IMR-90 (cell line): ENCODE measurements around the gene GGT1.
"Not testable (repeated sequence)": the region's sequence is repeated elsewhere in the genome, so short reads cannot be mapped to it uniquely, and the experiment has no call there.

ENCODE experiments used
- BHLHE40 ChIP-seq: fragments of 150-350 bp; IDR thresholded peaks from 2 replicates; pipeline ENCODE4 v1.6.1; 2016; ENCODE audit warnings: mild to moderate bottlenecking, low read depth, low read length
- CHD1 ChIP-seq: IDR thresholded peaks from 2 replicates; pipeline ENCODE4 v1.6.1; 2012; ENCODE audit warnings: low read depth, low read length, improper control_type of control experiment
- CTCF ChIP-seq: conservative IDR thresholded peaks from 2 replicates; pipeline ENCODE4 v1.5.1; 2012; ENCODE audit warnings: mild to moderate bottlenecking, low read depth, low read length, improper control_type of control experiment
- ELK1 ChIP-seq: fragments of 150-350 bp; IDR thresholded peaks from 2 replicates; pipeline ENCODE4 v1.6.1; 2016; ENCODE audit warnings: low read depth, mild to moderate bottlenecking, low read length, moderate library complexity, borderline replicate concordance
- FOS ChIP-seq: fragments of 150-350 bp; IDR thresholded peaks from 2 replicates; pipeline ENCODE4 v1.6.1; 2016; ENCODE audit warnings: low read depth, low read length
- MXI1 ChIP-seq: IDR thresholded peaks from 2 replicates; pipeline ENCODE4 v1.6.1; 2012; ENCODE audit warnings: low read depth, mild to moderate bottlenecking, low read length, moderate library complexity, borderline replicate concordance
- NFE2L2 ChIP-seq: fragments of 150-350 bp; IDR thresholded peaks from 2 replicates; pipeline ENCODE4 v1.6.1; 2016; ENCODE audit warnings: low read depth, mild to moderate bottlenecking, low read length
- POLR2A ChIP-seq: IDR thresholded peaks from 2 replicates; pipeline ENCODE4 v1.6.1; 2012; ENCODE audit warnings: mild to moderate bottlenecking, low read depth, low read length
- RAD21 ChIP-seq: IDR thresholded peaks from 2 replicates; pipeline ENCODE4 v1.6.1; 2012; ENCODE audit warnings: low read length, improper control_type of control experiment
- RCOR1 ChIP-seq: IDR thresholded peaks from 2 replicates; pipeline ENCODE4 v1.6.1; 2012; ENCODE audit warnings: mild to moderate bottlenecking, low read length, improper control_type of control experiment; ENCODE audit not compliant: insufficient replicate concordance
- RFX5 ChIP-seq: IDR thresholded peaks from 2 replicates; pipeline ENCODE4 v1.8.0; 2012; ENCODE audit warnings: low read depth, mild to moderate bottlenecking, low read length, moderate library complexity
- SMC3 ChIP-seq: fragments of 150-350 bp; IDR thresholded peaks from 2 replicates; pipeline ENCODE4 v1.6.1; 2016; ENCODE audit warnings: low read depth, mild to moderate bottlenecking, antibody characterized with exemption, low read length, moderate library complexity
- TF ChIP-seq, protein P1 (sequence below): fragments of 150-350 bp; IDR thresholded peaks from 2 replicates; pipeline ENCODE4 v1.6.1; 2017; ENCODE audit warnings: mild to moderate bottlenecking, antibody characterized with exemption, low read length, low read depth

GRCh38 chr22:24599958-24600715, 2.9 kb upstream of the GGT1 start:
- not testable (repeated sequence) for TF ChIP-seq CTCF, BHLHE40, ELK1, RCOR1, RAD21, POLR2A, MXI1, RFX5, CHD1, SMC3, FOS, NFE2L2
- TF ChIP-seq, protein P1, sequence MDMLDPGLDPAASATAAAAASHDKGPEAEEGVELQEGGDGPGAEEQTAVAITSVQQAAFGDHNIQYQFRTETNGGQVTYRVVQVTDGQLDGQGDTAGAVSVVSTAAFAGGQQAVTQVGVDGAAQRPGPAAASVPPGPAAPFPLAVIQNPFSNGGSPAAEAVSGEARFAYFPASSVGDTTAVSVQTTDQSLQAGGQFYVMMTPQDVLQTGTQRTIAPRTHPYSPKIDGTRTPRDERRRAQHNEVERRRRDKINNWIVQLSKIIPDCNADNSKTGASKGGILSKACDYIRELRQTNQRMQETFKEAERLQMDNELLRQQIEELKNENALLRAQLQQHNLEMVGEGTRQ = not testable (repeated sequence)
